ENCODE measurements around the gene KCNF1.

Gene KCNF1

GRCh38 chr2:10901160-10901939 lies 10.4 kb upstream of the KCNF1 start:
- DNase-seq (ENCODE audit: low spot score) = peak; percentile 39

- no peak for DNase-seq (ENCODE audit: low spot score)
Measured at GRCh38 chr2:10903861-10904210, 7.9 kb upstream of the KCNF1 start.

- no peak for DNase-seq (ENCODE audit: low spot score)
Measured at GRCh38 chr2:10904455-10904854, 7.3 kb upstream of the KCNF1 start.

- DNase-seq (ENCODE audit: low spot score) = no peak
Measured at GRCh38 chr2:10905006-10905861, 6.5 kb upstream of the KCNF1 start.

GRCh38 chr2:10905862-10906143 lies 5.9 kb upstream of the KCNF1 start:
- DNase-seq (ENCODE audit: low spot score) = no peak

- no peak for DNase-seq (ENCODE audit: low spot score)
Measured at GRCh38 chr2:10906926-10907625, 4.7 kb upstream of the KCNF1 start.

GRCh38 chr2:10908195-10908594 lies 3.5 kb upstream of the KCNF1 start:
- DNase-seq (ENCODE audit: low spot score) = no peak

GRCh38 chr2:10909050-10909995 lies 2.4 kb upstream of the KCNF1 start:
- no peak for DNase-seq (ENCODE audit: low spot score)

GRCh38 chr2:10909996-10910341 lies 1.8 kb upstream of the KCNF1 start:
- no peak for DNase-seq (ENCODE audit: low spot score)

- DNase-seq (ENCODE audit: low spot score) = no peak
Measured at GRCh38 chr2:10910625-10911024, 1.1 kb upstream of the KCNF1 start.

- no peak for DNase-seq (ENCODE audit: low spot score)
Measured at GRCh38 chr2:10912076-10912731, 470 bp downstream of the KCNF1 start.

- no peak for DNase-seq (ENCODE audit: low spot score)
Measured at GRCh38 chr2:10912796-10913455, 1.2 kb downstream of the KCNF1 start.

GRCh38 chr2:10913501-10914271 lies 2.0 kb downstream of the KCNF1 start:
- no peak for DNase-seq (ENCODE audit: low spot score)

- no peak for DNase-seq (ENCODE audit: low spot score)
Measured at GRCh38 chr2:10914272-10914693, 2.5 kb downstream of the KCNF1 start.

- DNase-seq (ENCODE audit: low spot score) = no peak
Measured at GRCh38 chr2:10915236-10915635, 3.5 kb downstream of the KCNF1 start.

- DNase-seq (ENCODE audit: low spot score) = no peak
Measured at GRCh38 chr2:10915731-10916276, 4.1 kb downstream of the KCNF1 start.

- no peak for DNase-seq (ENCODE audit: low spot score)
Measured at GRCh38 chr2:10916953-10917352, 5.2 kb downstream of the KCNF1 start.

GRCh38 chr2:10917927-10918326 lies 6.2 kb downstream of the KCNF1 start:
- no peak for DNase-seq (ENCODE audit: low spot score)

- no peak for DNase-seq (ENCODE audit: low spot score)
Measured at GRCh38 chr2:10918661-10919409, 7.1 kb downstream of the KCNF1 start.
